GM12874 (cell line): ENCODE measurements around the gene ZC3H4.

Experiments
- TF ChIP-seq, protein P1 (sequence below): IDR thresholded peaks from 2 replicates; pipeline ENCODE4 v1.5.1; 2011; ENCODE audit warnings: low read depth, mild to moderate bottlenecking, control low read depth, low read length, moderate library complexity; ENCODE audit not compliant: insufficient read depth

Gene ZC3H4

GRCh38 chr19:47023448-47023794 is 90.2 kb downstream of the ZC3H4 start:
- TF ChIP-seq, protein P1, sequence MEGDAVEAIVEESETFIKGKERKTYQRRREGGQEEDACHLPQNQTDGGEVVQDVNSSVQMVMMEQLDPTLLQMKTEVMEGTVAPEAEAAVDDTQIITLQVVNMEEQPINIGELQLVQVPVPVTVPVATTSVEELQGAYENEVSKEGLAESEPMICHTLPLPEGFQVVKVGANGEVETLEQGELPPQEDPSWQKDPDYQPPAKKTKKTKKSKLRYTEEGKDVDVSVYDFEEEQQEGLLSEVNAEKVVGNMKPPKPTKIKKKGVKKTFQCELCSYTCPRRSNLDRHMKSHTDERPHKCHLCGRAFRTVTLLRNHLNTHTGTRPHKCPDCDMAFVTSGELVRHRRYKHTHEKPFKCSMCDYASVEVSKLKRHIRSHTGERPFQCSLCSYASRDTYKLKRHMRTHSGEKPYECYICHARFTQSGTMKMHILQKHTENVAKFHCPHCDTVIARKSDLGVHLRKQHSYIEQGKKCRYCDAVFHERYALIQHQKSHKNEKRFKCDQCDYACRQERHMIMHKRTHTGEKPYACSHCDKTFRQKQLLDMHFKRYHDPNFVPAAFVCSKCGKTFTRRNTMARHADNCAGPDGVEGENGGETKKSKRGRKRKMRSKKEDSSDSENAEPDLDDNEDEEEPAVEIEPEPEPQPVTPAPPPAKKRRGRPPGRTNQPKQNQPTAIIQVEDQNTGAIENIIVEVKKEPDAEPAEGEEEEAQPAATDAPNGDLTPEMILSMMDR: no peak

DNA sequence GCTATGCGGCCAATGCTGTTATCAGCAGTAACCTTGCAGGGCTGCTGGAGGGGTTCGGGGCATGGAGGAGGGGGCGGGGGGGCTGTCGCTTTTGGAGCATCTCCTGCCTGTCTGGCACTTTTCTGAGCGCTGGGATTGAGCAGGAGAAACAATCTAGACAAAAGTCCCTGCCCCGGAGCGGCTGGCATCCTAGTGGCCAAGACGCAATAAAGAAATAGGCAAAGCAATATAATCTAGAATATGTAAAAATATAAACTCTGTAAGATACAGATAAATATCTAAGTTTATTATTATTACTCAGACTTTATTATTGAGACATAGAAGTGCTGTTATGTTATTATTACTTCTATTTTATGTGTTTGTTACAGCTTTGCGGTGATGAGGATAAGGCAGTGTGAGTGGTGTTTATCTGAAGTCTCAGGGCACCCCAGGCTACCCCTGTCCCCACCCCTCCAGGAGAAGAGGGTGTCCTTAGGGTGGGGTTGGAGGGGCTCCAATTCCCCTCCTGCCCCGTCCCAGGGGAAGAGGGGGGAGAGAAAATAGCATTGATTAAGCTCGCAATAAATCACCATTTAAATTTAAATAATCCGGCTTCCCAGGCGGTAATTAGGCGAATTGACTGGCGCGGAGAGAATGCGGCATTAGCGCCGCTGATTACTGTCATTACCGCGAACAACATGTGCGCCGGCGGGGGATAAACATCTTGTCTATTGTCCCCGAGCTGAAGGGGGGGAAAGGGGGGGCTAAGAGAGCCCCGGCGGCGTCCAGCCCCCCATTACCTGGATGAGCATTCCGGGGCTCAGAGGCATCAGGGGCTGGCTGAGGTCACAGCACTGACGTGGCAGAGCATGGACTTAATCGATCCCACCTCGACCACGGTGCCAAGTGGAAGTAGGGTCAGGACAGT is 90.8 kb downstream of the ZC3H4 start:
- TF ChIP-seq, protein P1: no peak

GRCh38 chr19:47022140-47022536 is 91.4 kb downstream of the ZC3H4 start:
- TF ChIP-seq, protein P1: no peak

DNA sequence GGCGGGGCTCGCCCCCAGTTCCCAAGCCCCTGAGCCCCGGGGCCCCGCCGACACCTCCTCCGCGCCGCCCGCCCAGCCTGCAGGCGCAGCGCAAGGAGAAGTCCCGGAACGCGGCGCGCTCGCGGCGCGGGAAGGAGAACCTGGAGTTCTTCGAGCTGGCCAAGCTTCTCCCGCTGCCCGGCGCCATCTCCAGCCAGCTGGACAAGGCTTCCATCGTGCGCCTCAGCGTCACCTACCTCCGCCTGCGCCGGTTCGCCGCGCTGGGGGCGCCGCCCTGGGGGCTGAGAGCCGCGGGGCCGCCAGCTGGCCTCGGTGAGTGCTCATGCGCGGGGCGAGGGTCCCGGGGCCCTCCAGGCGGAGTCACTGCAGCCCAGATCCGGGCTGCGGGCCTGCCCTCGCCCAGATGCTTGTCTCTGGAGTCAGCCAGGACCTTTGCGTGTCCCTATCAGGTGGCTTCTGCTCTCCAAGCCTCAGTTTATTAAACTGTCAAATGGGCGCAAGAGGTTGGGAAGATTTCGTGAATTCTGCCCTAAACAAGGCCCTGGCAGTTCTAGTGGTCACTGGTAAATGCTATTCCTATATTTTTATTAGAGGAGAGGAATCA is 91.9 kb downstream of the ZC3H4 start:
- TF ChIP-seq, protein P1: no peak

GRCh38 chr19:47020992-47021496 is 92.5 kb downstream of the ZC3H4 start:
- TF ChIP-seq, protein P1: no peak

GRCh38 chr19:47020132-47020805 is 93.3 kb downstream of the ZC3H4 start:
- TF ChIP-seq, protein P1: no peak

DNA sequence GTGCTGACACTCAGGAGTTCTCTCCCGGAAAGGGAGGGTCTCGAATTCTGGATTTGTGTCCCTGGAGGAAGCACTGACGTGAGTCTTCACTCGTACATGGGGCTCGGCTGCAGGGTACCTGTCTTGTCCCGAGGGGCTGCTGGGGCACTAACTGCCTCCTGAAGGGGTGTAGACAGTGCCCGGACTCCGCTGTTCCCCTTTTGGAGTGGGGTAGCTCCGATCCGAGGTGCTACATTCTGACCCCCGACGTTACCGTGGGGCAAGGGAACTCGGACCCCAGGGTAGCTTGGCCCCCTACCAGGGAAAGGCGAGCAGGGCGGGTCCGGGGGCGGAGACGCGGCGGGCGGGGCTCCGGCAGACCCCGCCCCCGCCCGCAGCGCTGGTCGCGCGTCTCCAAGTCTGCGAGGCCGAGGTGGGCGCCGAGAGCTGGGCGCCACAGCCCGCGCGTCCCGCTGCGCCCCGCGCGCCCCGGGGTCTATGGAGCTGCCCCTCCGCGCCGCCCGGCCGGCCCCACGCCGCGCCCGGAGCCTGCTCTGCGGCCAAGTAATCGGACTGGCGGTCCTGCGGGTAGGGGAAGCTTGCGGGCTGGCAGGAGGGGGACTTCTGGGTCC is 94.0 kb downstream of the ZC3H4 start, which contains the start of gene NPAS1:
Gene NPAS1 (plus strand): TSS at position 407 of the 611 bp plus-strand sequence. CDS start 1,211 bp downstream, outside the sequence.
- TF ChIP-seq, protein P1: no peak
